ENCODE data around the gene TMEM80. TPM values are rescaled to one million over a fixed set of nuclear protein-coding genes. Genes with fewer than 3 reads are reported as not detected.

The TMEM80 gene
- total RNA-seq, 1 experiment from 2014 or later: 10.8 TPM

DNA sequence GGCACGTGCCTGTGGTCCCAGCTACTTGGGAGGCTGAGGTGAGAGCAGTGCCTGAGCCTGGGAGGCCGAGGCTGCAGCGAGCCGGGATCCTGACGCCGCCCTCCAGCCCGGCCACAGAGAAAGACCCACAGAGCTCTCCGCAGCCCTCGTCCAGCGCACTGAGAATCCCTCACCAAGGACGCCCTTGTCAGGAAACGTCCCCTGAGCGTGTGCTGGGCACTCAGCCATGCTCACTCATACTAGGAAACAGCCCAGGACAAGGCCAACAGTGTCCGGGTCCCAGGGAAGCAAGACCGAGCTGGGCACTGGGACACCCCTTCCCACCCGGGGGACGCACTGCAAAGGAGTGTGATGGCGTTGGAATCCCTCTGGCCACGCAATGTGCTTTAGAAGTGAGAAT lies 15.1 kb upstream of the TMEM80 start:
- H4K20me1 ChIP-seq (ENCODE audit: low read length): no peaks in the 10 kb centered on the region
- H3K27ac ChIP-seq (ENCODE audit: low read length): no peak overlapping the region
- ChIA-PET POLR2A (ENCODE audit: unreplicated experiment) (interaction anchor here (0.5 kb wide), 1 partner anchor 38 kb away, joined by 9 read pairs; no protein-coding TSS in a partner anchor), CTCF (no interaction called here)
- no peak overlapping the region for H3K9ac ChIP-seq (ENCODE audit: low read length)
- H3K79me2 ChIP-seq (ENCODE audit: low read length): no peaks in the 10 kb centered on the region
- H3K4me2 ChIP-seq (ENCODE audit: low read length): no peak overlapping the region
- intact Hi-C loops (cut with micrococcal nuclease): no loop called here
- no peaks in the 10 kb centered on the region for H3K27me3 ChIP-seq (ENCODE audit: low read length)
- TF ChIP-seq, protein P1, sequence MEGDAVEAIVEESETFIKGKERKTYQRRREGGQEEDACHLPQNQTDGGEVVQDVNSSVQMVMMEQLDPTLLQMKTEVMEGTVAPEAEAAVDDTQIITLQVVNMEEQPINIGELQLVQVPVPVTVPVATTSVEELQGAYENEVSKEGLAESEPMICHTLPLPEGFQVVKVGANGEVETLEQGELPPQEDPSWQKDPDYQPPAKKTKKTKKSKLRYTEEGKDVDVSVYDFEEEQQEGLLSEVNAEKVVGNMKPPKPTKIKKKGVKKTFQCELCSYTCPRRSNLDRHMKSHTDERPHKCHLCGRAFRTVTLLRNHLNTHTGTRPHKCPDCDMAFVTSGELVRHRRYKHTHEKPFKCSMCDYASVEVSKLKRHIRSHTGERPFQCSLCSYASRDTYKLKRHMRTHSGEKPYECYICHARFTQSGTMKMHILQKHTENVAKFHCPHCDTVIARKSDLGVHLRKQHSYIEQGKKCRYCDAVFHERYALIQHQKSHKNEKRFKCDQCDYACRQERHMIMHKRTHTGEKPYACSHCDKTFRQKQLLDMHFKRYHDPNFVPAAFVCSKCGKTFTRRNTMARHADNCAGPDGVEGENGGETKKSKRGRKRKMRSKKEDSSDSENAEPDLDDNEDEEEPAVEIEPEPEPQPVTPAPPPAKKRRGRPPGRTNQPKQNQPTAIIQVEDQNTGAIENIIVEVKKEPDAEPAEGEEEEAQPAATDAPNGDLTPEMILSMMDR (conservative IDR thresholded peaks at IDR 0.05; ENCODE audit: low read depth, low read length): no peak
- TF ChIP-seq EZH2phosphoT487 (IDR thresholded peaks at IDR 0.05; ENCODE audit: borderline replicate concordance, low read length): no peak
- TF ChIP-seq EZH2 (IDR thresholded peaks at IDR 0.05; ENCODE audit: low read length, unreplicated experiment): no peak
- H2AFZ ChIP-seq (ENCODE audit: low read length): no peak overlapping the region
- H3K4me3 ChIP-seq (ENCODE audit: low read length): no peak overlapping the region
- H3K36me3 ChIP-seq (ENCODE audit: low read depth, low read length): peaks cover 22% of the 10 kb centered on the region
- H3K9me3 ChIP-seq (ENCODE audit: low read length): no peaks in the 10 kb centered on the region
- ATAC-seq (no peak), DNase-seq (no peak)
- no peaks in the 10 kb centered on the region for H3K4me1 ChIP-seq (ENCODE audit: insufficient read depth, low read length)
- H3F3A ChIP-seq (ENCODE audit: low read length, unreplicated experiment): no peaks in the 10 kb centered on the region
- no peaks in the 10 kb centered on the region for H3K9me2 ChIP-seq (replicated peaks; ENCODE audit: low read length)
- no TSS peak for BruUV-seq (replicated peaks)

DNA sequence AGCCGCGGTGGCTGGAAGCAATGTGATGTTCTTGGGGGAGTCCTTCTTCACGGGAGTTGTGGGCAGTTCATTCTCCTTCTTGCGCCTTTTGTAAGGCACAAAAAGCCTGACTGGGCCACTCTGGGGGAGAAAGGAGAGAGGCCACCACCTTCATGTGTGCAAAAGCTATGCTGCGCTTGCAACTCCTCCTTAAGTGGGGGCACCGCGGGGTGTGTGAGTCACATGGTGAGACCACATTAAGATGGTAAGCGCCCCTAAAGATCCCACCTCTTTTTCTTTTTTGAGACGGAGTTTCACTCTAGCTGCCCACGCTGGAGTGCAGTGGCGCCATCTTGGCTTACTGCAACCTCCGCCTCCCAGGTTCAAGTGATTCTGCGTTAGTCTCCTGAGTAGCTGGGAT lies 14.6 kb upstream of the TMEM80 start:
- Histone ChIP-seq H3K9me2 (replicated peaks; ENCODE audit: low read length) (no peaks in the 10 kb centered on the region), H2AFZ (ENCODE audit: low read length) (no peak overlapping the region), H3K9me3 (ENCODE audit: low read length) (no peaks in the 10 kb centered on the region), H4K20me1 (ENCODE audit: low read length) (no peaks in the 10 kb centered on the region), H3K4me1 (ENCODE audit: insufficient read depth, low read length) (no peaks in the 10 kb centered on the region), H3K79me2 (ENCODE audit: low read length) (no peaks in the 10 kb centered on the region), H3F3A (ENCODE audit: low read length, unreplicated experiment) (no peaks in the 10 kb centered on the region), H3K36me3 (ENCODE audit: low read depth, low read length) (peaks cover 22% of the 10 kb centered on the region), H3K27ac (ENCODE audit: low read length) (no peak overlapping the region), H3K9ac (ENCODE audit: low read length) (no peak overlapping the region), H3K27me3 (ENCODE audit: low read length) (no peaks in the 10 kb centered on the region), H3K4me3 (ENCODE audit: low read length) (no peak overlapping the region), H3K4me2 (ENCODE audit: low read length) (no peak overlapping the region)
- ATAC-seq (no peak), DNase-seq (no peak)
- CTCF ChIA-PET: no interaction called here
- intact Hi-C loops (cut with micrococcal nuclease): no loop called here
- POLR2A ChIA-PET (ENCODE audit: unreplicated experiment): interaction anchor here (0.5 kb wide), 1 partner anchor 37 kb away, joined by 9 read pairs; no protein-coding TSS in a partner anchor
- no peak for TF ChIP-seq EZH2 (IDR thresholded peaks at IDR 0.05; ENCODE audit: low read length, unreplicated experiment)
- no peak for TF ChIP-seq EZH2phosphoT487 (IDR thresholded peaks at IDR 0.05; ENCODE audit: borderline replicate concordance, low read length)
- TF ChIP-seq, protein P1 (conservative IDR thresholded peaks at IDR 0.05; ENCODE audit: low read depth, low read length): no peak
- no TSS peak for BruUV-seq (replicated peaks)

DNA sequence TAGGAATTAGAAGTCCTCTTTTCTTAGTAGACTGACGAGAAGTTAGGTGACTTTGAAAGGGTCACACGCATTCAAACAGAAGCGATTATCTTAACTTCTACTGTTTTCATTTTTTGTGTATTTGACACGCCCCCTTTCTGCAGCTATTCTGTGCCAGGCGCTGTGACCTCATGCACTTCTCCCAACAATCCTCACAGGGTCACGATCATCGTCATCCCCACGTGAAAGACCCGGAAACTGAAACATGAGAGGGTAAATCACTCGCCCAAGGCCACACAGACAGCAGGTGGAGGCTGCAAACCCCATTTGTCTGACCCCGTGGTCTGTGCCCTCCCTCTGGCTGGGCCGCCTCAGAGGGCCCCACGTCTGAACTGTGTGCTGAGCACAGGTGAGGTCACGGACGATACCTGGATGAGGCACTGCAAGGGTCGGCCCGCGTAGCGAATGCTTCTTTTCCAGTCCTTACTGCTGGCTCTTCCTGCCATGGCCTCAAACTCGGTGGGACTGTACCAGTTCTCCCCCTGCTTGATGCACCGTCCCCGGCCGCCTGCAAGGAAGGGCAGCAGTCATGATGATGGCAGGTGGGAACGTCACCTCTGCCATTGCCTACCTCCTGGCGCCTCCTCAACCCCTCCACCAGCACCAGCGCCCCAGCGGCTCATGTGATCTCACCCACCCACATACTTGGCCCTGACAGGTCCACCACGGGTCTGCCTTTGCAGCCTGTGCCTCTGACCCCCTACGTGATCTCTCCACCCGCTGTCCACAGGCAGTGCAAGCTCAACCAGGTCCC lies 9.0 kb upstream of the TMEM80 start:
- ChIA-PET POLR2A (ENCODE audit: unreplicated experiment) (no interaction called here), CTCF (no interaction called here)
- H3K9me3 ChIP-seq (ENCODE audit: low read length): no peaks in the 10 kb centered on the region
- peaks cover 17% of the 10 kb centered on the region for H3K79me2 ChIP-seq (ENCODE audit: low read length)
- DNase-seq (no peak), ATAC-seq (no peak)
- no TSS peak for BruUV-seq (replicated peaks)
- no peak for TF ChIP-seq EZH2 (IDR thresholded peaks at IDR 0.05; ENCODE audit: low read length, unreplicated experiment)
- no peaks in the 10 kb centered on the region for H4K20me1 ChIP-seq (ENCODE audit: low read length)
- no peaks in the 10 kb centered on the region for H3K4me1 ChIP-seq (ENCODE audit: insufficient read depth, low read length)
- intact Hi-C loops (cut with micrococcal nuclease): no loop called here
- no peak overlapping the region for H3K4me2 ChIP-seq (ENCODE audit: low read length)
- no peaks in the 10 kb centered on the region for H3K27me3 ChIP-seq (ENCODE audit: low read length)
- H3K9ac ChIP-seq (ENCODE audit: low read length): no peak overlapping the region
- no peaks in the 10 kb centered on the region for H3F3A ChIP-seq (ENCODE audit: low read length, unreplicated experiment)
- peaks cover 34% of the 10 kb centered on the region; the same call in 1 of the 2 replicates for H3K36me3 ChIP-seq (ENCODE audit: low read depth, low read length)
- no peak overlapping the region for H2AFZ ChIP-seq (ENCODE audit: low read length)
- no peaks in the 10 kb centered on the region for H3K9me2 ChIP-seq (replicated peaks; ENCODE audit: low read length)
- H3K27ac ChIP-seq (ENCODE audit: low read length): no peak overlapping the region
- H3K4me3 ChIP-seq (ENCODE audit: low read length): no peak overlapping the region

All from PC-3 (cell line).